Stimulated activated CD8-positive, alpha-beta memory T cell treated with anti-CD3 and anti-CD28 coated beads, Interleukin-4, amount 100 ng/mL, for 1 hour (primary cell): ENCODE measurements around the gene MT1E.

Experiments used
- DNase-seq, 2 donors: peaks; one replicate each; pipeline ENCODE4 v3.0.0-alpha.2; 2020; ENCODE audit warnings: low read depth in 2 of 2, low spot score in 1 of 2

The MT1E gene

GRCh38 chr16:56623637-56624036, 1.9 kb upstream of the MT1E start:
- no peak for DNase-seq

- no peak for DNase-seq
Observed at GRCh38 chr16:56625943-56626654, 518 bp downstream of the MT1E start.

GRCh38 chr16:56626685-56627084, 1.1 kb downstream of the MT1E start:
- no peak for DNase-seq

- DNase-seq: no peak
Observed at GRCh38 chr16:56628486-56629350, 3.1 kb downstream of the MT1E start.

GRCh38 chr16:56629531-56629930, 4.0 kb downstream of the MT1E start:
- DNase-seq: no peak

- no peak for DNase-seq
Observed at GRCh38 chr16:56630134-56630533, 4.6 kb downstream of the MT1E start.

GRCh38 chr16:56631197-56631596, 5.6 kb downstream of the MT1E start:
- DNase-seq: no peak

GRCh38 chr16:56631832-56632155, 6.2 kb downstream of the MT1E start:
- no peak for DNase-seq

GRCh38 chr16:56632156-56632847, 6.7 kb downstream of the MT1E start, which contains the start of gene MT1M:
MT1M (plus strand) TSS chr16:56632659; CDS start chr16:56632732, 73 bp downstream.
- no peak for DNase-seq

- DNase-seq: no peak
Observed at GRCh38 chr16:56632848-56633365, 7.3 kb downstream of the MT1E start.

- DNase-seq: no peak
Observed at GRCh38 chr16:56633535-56633934, 8.0 kb downstream of the MT1E start.

- DNase-seq: no peak
Observed at GRCh38 chr16:56634715-56635440, 9.3 kb downstream of the MT1E start.

- DNase-seq: no peak
Observed at GRCh38 chr16:56635441-56635967, 9.9 kb downstream of the MT1E start.

GRCh38 chr16:56636616-56637413, 11.2 kb downstream of the MT1E start:
- no peak for DNase-seq

GRCh38 chr16:56637814-56638750, 12.5 kb downstream of the MT1E start, which contains the start of gene MT1A:
MT1A (plus strand) TSS chr16:56638666; CDS start chr16:56638739, 73 bp downstream.
- DNase-seq: no peak

- no peak for DNase-seq
Observed at GRCh38 chr16:56639045-56639444, 13.5 kb downstream of the MT1E start.

GRCh38 chr16:56640076-56640475, 14.5 kb downstream of the MT1E start:
- no peak for DNase-seq

GRCh38 chr16:56641166-56641565, 15.6 kb downstream of the MT1E start:
- DNase-seq: no peak
